Endodermal cell (in vitro differentiated cells): ENCODE data around the gene C6orf118. TPM values are rescaled to one million over a fixed set of nuclear protein-coding genes. Genes with fewer than 3 reads are reported as not detected.

Experiments
- DNase-seq: peaks from one replicate; pipeline ENCODE4 v3.0.0-alpha.2; 2017
- H3K27ac ChIP-seq: 2 replicates; pipeline ENCODE4 v1.5.1; 2013; ENCODE audit warnings: mild to moderate bottlenecking, low read depth, low read length, moderate library complexity
- H3K27me3 ChIP-seq: 2 replicates; pipeline ENCODE4 v1.6.1; 2013; ENCODE audit warnings: mild to moderate bottlenecking, low read length, moderate library complexity; ENCODE audit not compliant: insufficient read depth, control insufficient read depth, poor library complexity, severe bottlenecking
- H3K36me3 ChIP-seq: 2 replicates; pipeline ENCODE4 v1.7.0; 2013; ENCODE audit warnings: mild to moderate bottlenecking, low read length, moderate library complexity; ENCODE audit not compliant: control insufficient read depth, insufficient read depth
- H3K4me1 ChIP-seq: one replicate; pipeline ENCODE4 v1.7.0; 2013; ENCODE audit warnings: low read length; ENCODE audit not compliant: control insufficient read depth, insufficient read depth
- H3K4me3 ChIP-seq: 2 replicates; pipeline ENCODE4 v1.5.1; 2013; ENCODE audit warnings: mild to moderate bottlenecking, low read length, moderate library complexity
- H3K9ac ChIP-seq: 2 replicates; pipeline ENCODE4 v1.6.1; 2013; ENCODE audit warnings: mild to moderate bottlenecking, low read length, moderate library complexity; ENCODE audit not compliant: poor library complexity, severe bottlenecking; ENCODE audit errors: extremely low read depth
- H3K9me3 ChIP-seq: 2 replicates; pipeline ENCODE4 v1.6.1; 2013; ENCODE audit warnings: mild to moderate bottlenecking, low read length, moderate library complexity; ENCODE audit not compliant: control insufficient read depth
- H3K27ac Mint-ChIP-seq: 2 replicates; pipeline ENCODE4 v1.8.0; 2020; ENCODE audit warnings: mixed read lengths
- H3K27me3 Mint-ChIP-seq: 2 replicates; pipeline ENCODE4 v1.8.0; 2021; ENCODE audit warnings: mild to moderate bottlenecking, mixed read lengths; ENCODE audit not compliant: insufficient read depth
- H3K36me3 Mint-ChIP-seq: 2 replicates; pipeline ENCODE4 v1.8.0; 2020; ENCODE audit warnings: low read depth, mixed read lengths
- H3K4me1 Mint-ChIP-seq: 2 replicates; pipeline ENCODE4 v1.8.0; 2020; ENCODE audit warnings: mixed read lengths
- H3K4me3 Mint-ChIP-seq: 2 replicates; pipeline ENCODE4 v1.8.0; 2020; ENCODE audit warnings: mild to moderate bottlenecking, moderate library complexity, mixed read lengths
- H3K9me3 Mint-ChIP-seq: 2 replicates; pipeline ENCODE4 v1.8.0; 2020; ENCODE audit warnings: mild to moderate bottlenecking, mixed read lengths
- WGBS, 2 experiments: methylation state at CpG; one replicate each; pipeline versions ENCODE4 v1.1.5 to v1.1.7; 2013; ENCODE audit warnings: missing lambda C conversion rate in 2 of 2, mixed read lengths in 1 of 2; ENCODE audit not compliant: insufficient coverage in 1 of 2, insufficient read length in 1 of 2; 5-methylcytosine and 5-hydroxymethylcytosine counted together
- total RNA-seq, 2 donors: library from RNA; stranded (reverse); fragmentation: NEBNext Ultra II Directional in 1 of 2; extraction: Animal tissue kit (Norgen Biotek cat#: 25700) in 1 of 2; gene quantifications; 2 replicates in 1 of 2; 3 replicates in 1 of 2; pipeline ENCODE4 v1.2.1, GENCODE V29; 2021
- TF ChIP-seq, protein P1 (sequence below): fragments of 200-600 bp; sonication (generic); conservative IDR thresholded peaks from 2 replicates; pipeline ENCODE4 v1.5.0; 2021; ENCODE audit warnings: antibody characterized with exemption, mild to moderate bottlenecking

C6orf118 gene
- total RNA-seq, 2 donors from 2014 or later = 0.58 to 1.1 TPM

DNA sequence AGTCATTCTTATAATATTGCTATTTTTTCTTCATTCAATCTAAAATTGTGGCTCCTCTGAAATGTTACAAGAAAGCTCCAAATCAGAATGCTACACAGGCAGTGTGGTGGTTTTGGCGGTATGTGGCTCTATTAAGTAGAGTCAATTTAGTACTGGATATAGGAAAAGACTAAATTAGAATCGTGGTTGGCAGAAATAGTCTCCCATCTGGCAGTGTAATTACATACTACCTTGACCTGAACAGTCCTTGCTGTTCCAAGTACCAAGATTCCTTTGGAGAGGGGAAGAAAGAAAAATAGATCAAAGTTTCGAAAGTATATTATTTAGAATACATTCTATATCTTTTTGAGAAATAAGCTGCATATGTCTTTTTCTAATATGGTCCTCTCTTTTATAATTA, 78.2 kb downstream of the C6orf118 start:
- H3K9ac ChIP-seq = no peak overlapping the region
- H3K27ac Mint-ChIP-seq = no peak overlapping the region
- no peak overlapping the region for H3K4me3 ChIP-seq
- H3K9me3 ChIP-seq = peaks cover 16% of the 10 kb centered on the region
- H3K36me3 Mint-ChIP-seq = no peaks in the 10 kb centered on the region
- no peaks in the 10 kb centered on the region for H3K27me3 ChIP-seq
- H3K36me3 ChIP-seq = no peaks in the 10 kb centered on the region
- 98 to 100% methylated on average over 1 to 2 of the region's 3 CpGs for WGBS, 2 experiments
- no peaks in the 10 kb centered on the region for H3K27me3 Mint-ChIP-seq
- DNase-seq = no peak
- TF ChIP-seq, protein P1, sequence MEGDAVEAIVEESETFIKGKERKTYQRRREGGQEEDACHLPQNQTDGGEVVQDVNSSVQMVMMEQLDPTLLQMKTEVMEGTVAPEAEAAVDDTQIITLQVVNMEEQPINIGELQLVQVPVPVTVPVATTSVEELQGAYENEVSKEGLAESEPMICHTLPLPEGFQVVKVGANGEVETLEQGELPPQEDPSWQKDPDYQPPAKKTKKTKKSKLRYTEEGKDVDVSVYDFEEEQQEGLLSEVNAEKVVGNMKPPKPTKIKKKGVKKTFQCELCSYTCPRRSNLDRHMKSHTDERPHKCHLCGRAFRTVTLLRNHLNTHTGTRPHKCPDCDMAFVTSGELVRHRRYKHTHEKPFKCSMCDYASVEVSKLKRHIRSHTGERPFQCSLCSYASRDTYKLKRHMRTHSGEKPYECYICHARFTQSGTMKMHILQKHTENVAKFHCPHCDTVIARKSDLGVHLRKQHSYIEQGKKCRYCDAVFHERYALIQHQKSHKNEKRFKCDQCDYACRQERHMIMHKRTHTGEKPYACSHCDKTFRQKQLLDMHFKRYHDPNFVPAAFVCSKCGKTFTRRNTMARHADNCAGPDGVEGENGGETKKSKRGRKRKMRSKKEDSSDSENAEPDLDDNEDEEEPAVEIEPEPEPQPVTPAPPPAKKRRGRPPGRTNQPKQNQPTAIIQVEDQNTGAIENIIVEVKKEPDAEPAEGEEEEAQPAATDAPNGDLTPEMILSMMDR = no peak
- no peaks in the 10 kb centered on the region for H3K4me1 ChIP-seq
- H3K4me1 Mint-ChIP-seq = no peaks in the 10 kb centered on the region
- H3K4me3 Mint-ChIP-seq = no peak overlapping the region
- no peak overlapping the region for H3K27ac ChIP-seq
- peaks cover 19% of the 10 kb centered on the region for H3K9me3 Mint-ChIP-seq
